GM15510 (cell line): Measurements from ENCODE around the gene IRX1.

Experiments used
- POLR2A ChIP-seq: IDR thresholded peaks from 3 replicates; pipeline ENCODE4 v1.6.1; 2011; ENCODE audit warnings: borderline replicate concordance; ENCODE audit not compliant: insufficient read length; ENCODE audit errors: extremely low read depth

The IRX1 gene

GRCh38 chr5:3595006-3595961, at the start of gene IRX1:
TSS of gene IRX1 (plus strand) at chr5:3595832. CDS start at chr5:3596106, 274 bp downstream.
- no peak for TF ChIP-seq POLR2A

DNA sequence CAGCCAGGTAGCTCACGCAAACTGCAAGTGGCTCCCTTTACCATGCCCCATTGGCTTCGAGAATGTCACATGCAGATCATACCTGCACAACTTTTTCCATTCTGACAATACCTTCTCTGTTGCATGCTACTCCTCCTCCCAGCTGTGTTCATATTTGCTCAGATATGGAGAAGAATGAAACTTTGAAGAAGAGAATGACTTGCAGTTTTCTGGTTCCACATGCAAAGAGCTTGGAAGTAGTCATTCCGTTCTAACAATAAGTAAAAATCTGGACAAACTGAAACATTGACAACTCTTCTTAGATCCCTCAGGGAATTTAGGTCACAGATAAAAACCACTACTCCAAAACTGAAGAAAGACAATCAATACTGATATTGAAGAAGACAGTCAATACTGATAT, 49.6 kb upstream of the IRX1 start:
- no peak for TF ChIP-seq POLR2A

DNA sequence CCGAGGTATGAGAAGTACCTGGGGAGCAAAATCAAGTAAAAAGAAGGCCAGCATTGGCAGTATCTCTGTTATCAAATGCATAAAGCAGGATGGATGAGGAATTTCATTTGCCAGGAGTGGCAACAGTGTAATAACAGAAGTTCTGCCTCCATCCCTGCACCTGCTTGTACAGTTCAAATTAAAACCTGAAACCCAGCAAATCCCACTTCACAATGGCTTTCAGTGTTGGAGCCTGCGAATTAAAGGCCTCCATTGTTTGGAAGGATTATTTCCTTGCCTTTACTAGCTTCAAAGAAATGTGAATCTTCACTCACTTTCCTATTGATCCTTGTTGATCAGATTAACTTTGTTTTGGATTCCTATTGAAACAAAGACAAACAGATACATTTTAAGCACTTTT, 31.5 kb upstream of the IRX1 start:
- TF ChIP-seq POLR2A, result no peak

- no peak for TF ChIP-seq POLR2A
These were observed 30.7 kb upstream of the IRX1 start for GRCh38 chr5:3564827-3565518.

DNA sequence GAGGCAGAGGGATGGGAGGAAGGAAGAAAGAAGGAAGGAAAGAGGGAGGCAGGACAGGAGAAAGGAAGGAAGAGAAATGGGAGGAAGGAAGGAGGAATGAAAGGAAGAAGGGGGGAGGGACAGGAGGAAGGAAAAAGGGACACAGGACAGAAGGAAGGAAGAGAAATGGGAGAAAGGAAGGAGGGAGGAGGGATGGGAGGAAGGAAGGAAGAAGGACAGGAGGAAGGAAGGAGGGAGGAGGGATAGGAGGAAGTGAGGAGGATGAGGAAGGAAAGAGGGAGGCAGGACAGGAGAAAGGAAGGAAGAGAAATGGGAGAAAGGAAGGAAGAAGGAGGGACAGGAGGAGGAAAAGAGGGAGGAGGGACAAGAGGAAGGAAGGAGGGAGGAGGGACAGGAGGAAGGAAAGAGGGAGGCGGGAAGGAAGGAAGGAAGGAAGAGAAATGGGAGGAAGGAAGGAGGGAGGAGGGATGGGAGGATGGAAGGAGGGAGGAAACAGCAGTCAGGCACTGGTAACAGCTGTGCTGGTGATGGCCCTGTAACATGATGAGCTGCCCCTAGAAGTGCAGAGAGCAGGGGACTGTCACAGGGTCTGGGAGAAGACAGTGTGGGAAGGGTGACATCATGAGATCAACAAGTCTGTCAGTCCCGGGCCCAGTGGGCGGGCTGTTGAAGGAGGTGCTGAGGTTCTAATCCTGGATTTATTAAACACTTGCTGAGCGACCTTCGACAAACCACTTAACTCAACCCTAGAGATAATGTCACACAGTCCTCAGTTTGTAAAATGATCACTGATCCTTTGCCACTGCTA, 10.7 kb upstream of the IRX1 start:
- no peak for TF ChIP-seq POLR2A

DNA sequence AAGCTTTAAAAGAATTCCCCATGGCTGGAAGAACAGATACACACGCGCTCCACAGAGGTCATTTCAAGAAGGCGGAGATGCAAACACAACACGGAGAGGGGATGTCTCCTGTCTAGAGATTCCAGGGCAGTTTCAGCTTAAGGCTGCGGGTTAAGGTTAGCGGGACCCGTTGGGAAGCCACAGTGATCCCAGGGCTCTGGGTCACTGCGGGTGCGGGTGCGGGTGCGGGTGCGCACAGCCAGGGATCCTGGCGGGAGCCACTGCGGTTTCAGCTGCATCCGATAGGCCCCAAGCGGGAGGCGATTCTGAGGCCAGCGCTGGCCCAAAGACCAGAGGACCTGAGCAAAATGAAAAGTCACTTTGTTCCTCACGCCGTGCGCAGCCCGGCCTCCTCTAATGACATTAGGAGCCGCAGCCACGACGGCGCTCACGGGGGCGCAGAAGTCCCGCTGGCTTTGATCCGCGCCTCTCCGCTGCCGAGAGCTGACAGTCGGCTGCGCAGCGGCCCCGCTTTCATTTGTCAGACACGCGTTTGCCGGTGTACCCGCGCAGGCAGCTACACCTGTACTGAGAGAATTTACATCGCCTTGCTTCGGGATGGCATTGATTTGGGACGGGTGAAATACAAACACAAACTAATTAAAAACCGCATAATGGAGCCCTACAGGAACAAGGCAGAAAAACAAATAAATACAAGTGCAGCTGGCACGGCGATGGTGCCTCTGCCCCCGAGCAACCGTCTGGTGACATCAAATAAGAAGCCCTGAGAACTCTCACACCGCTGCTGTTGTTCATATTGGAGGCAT, 5.3 kb upstream of the IRX1 start:
- no peak for TF ChIP-seq POLR2A

- TF ChIP-seq POLR2A, result no peak
These were observed 4.4 kb upstream of the IRX1 start for GRCh38 chr5:3590967-3591900.

- TF ChIP-seq POLR2A, result no peak
These were observed 3.3 kb upstream of the IRX1 start for GRCh38 chr5:3592298-3592697.

DNA sequence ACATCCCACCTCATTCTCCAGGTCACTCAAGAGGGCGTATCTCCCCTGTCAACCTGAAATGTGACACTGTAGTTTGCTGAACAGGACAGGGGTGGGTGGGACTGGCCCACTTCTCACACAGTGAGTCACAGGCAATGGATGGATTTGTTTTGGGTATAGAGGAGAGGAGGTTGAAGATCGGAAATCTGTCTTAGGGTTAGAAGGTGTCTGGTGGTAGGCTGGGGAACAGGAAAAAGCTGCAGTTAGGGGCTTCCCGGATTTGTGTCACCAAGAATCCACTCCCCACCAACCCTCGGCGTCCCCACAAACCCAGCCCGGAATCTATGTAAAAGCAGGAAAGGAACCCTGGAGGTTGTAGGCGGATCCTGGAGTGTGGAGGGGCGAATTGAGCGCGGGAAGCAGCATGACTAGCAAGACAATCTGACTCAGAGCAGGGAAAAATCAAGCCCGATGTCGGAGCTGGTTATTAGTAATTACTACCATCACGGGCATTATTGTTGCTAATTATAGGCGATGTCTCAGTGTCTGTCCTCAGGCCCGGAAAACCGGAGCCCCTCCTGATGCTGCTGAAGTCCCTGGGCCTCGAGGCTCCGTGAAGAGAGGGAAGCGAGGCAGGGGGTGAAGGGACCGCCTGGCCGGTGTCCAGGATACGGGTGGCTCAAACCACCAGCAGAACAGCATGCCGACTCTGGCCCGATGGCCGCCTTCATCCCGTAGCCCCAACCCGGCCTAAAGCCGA, 1.7 kb upstream of the IRX1 start:
- no peak for TF ChIP-seq POLR2A

DNA sequence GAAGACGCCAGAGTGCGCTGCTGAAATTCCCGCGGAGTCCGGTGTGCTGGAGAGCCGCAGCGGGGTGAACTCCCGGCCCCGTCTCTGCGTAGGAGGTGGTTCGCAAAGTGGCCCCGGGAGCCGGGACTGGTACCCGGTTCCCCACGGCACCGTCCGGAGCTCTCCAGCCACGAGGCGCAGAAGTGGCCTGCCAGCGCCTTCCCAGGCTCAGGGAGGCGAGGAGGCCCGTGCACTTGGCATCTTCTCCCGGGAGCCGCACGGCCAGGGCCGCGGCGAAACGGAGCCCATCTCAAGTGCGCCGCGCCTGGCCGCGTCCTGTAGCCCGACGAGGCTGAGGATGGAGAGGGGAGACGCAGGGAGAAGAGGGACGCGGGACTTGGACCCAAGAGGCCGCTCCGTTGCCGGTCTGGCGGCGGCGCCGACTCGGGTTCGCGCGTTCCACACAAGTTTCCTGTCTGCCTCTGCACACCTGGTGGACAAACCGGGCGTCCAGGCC, 1.1 kb upstream of the IRX1 start:
- no peak for TF ChIP-seq POLR2A

DNA sequence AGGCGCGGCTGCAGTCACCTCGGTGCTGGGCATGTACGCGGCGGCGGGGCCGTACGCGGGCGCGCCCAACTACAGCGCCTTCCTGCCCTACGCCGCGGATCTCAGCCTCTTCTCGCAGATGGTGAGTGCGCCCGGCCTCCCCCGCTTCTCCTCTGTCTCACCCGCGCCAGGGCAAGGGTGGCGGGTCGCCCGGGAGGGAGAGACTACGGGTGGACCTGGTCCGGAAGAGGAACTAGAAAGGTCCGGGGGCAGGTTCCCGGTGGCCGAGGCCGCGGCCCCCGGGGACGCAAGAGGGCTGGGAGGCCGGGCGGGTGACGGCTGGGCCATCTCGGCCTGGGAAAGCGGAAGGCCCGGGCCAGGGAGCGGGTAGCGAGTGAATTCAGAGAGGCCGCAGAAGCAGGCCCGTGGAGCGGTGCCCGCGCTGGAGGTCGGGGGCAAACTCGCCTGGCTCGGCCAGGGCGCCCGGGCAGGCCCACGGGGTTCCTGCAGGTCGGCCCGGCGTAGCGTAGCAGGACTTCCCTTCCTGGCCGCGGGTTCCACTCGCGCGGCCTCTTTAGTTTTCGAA, 711 bp downstream of the IRX1 start:
- no peak for TF ChIP-seq POLR2A

DNA sequence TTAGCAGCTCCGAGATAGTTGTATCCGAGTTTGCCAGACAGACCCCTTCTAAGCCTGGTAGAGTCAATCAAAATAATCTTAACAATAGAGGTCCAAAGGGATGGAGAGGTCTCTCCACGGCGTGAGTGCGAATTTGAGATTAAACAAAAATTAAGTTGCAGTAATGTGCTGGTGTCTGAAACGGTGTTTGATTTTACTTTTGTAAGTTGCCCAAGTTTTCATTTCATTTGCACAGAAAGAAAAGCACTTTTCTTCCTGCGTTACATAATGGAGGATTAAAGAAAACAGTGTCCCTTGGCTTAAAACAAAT, 1.2 kb downstream of the IRX1 start:
- no peak for TF ChIP-seq POLR2A
